Left ventricle myocardium inferior (tissue), 1 donor: Measurements from ENCODE around the gene VWA8. TPM values are rescaled to one million over a fixed set of nuclear protein-coding genes. Genes with fewer than 3 reads are reported as not detected.
A peak's percentile ranks its signal among the peaks of the same experiment; 100 is the strongest.

Experiments used
- DNase-seq: peaks from one replicate; pipeline ENCODE4 v3.0.0-alpha.2; 2020
- H3K27ac ChIP-seq: fragments of 200-600 bp; replicated peaks from 2 replicates; pipeline ENCODE4 v1.8.0; 2021
- H3K27me3 ChIP-seq: fragments of 200-600 bp; 2 replicates; pipeline ENCODE4 v1.8.0; 2021; ENCODE audit warnings: low read depth
- H3K36me3 ChIP-seq: fragments of 200-600 bp; 2 replicates; pipeline ENCODE4 v1.8.0; 2021
- H3K4me1 ChIP-seq: fragments of 200-600 bp; 2 replicates; pipeline ENCODE4 v1.8.0; 2021
- H3K4me3 ChIP-seq: fragments of 200-600 bp; 2 replicates; pipeline ENCODE4 v1.8.0; 2021; ENCODE audit warnings: mild to moderate bottlenecking, moderate library complexity
- H3K9me3 ChIP-seq: fragments of 200-600 bp; replicated peaks from 2 replicates; pipeline ENCODE4 v1.8.0; 2021
- CTCF ChIP-seq: fragments of 200-600 bp; IDR thresholded peaks from 2 replicates; pipeline ENCODE4 v1.8.0; 2021; ENCODE audit warnings: antibody characterized with exemption, mild to moderate bottlenecking, borderline replicate concordance
- intact Hi-C: fragments of 100-400 bp; cut with micrococcal nuclease; formaldehyde crosslinking; loops from one replicate; pipeline ENCODE4 v1.11.0; 2022
- total RNA-seq: library from RNA; stranded (reverse); fragmentation: NEBNext Ultra II Directional; extraction: Animal tissue kit (Norgen Biotek cat#: 25700); gene quantifications from one replicate; pipeline ENCODE4 v1.2.1, GENCODE V29; 2021
- donor health status: DM: no; HTN: yes; CAD: no; lungs with severe emphysema.

The VWA8 gene
- total RNA-seq, 1 donor from 2014 or later, result 51.0 TPM

GRCh38 chr13:41916173-41916954, 44.5 kb downstream of the VWA8 start:
- no peaks in the 10 kb centered on the region for H3K36me3 ChIP-seq
- H3K27me3 ChIP-seq, result no peaks in the 10 kb centered on the region
- peak overlapping the region; percentile 30 for H3K4me3 ChIP-seq
- DNase-seq, result no peak
- peaks cover 78% of the 10 kb centered on the region for H3K4me1 ChIP-seq
- peak overlapping the region; percentile 63 for H3K27ac ChIP-seq
- intact Hi-C loops, result no loop called here
- H3K9me3 ChIP-seq, result no peaks in the 10 kb centered on the region
- TF ChIP-seq CTCF, result no peak

- H3K27ac ChIP-seq, result peak overlapping the region; percentile 63
- peaks cover 71% of the 10 kb centered on the region for H3K4me1 ChIP-seq
- DNase-seq, result no peak
- H3K27me3 ChIP-seq, result no peaks in the 10 kb centered on the region
- intact Hi-C loops, result no loop called here
- H3K4me3 ChIP-seq, result no peak overlapping the region
- no peaks in the 10 kb centered on the region for H3K36me3 ChIP-seq
- TF ChIP-seq CTCF, result no peak
- H3K9me3 ChIP-seq, result no peaks in the 10 kb centered on the region
These were observed 45.8 kb downstream of the VWA8 start for GRCh38 chr13:41915081-41915480.

GRCh38 chr13:41914552-41914951, 46.4 kb downstream of the VWA8 start:
- Histone ChIP-seq H3K9me3 (no peaks in the 10 kb centered on the region), H3K27ac (peak overlapping the region; percentile 63), H3K27me3 (no peaks in the 10 kb centered on the region), H3K4me1 (peaks cover 66% of the 10 kb centered on the region), H3K36me3 (no peaks in the 10 kb centered on the region), H3K4me3 (no peak overlapping the region)
- intact Hi-C loops, result no loop called here
- DNase-seq, result no peak
- TF ChIP-seq CTCF, result no peak

GRCh38 chr13:41909506-41909905, 51.4 kb downstream of the VWA8 start:
- H3K27ac ChIP-seq, result no peak overlapping the region
- H3K27me3 ChIP-seq, result no peaks in the 10 kb centered on the region
- DNase-seq, result no peak
- H3K9me3 ChIP-seq, result no peaks in the 10 kb centered on the region
- intact Hi-C loops, result no loop called here
- peaks cover 18% of the 10 kb centered on the region for H3K36me3 ChIP-seq
- no peak for TF ChIP-seq CTCF
- peaks cover 15% of the 10 kb centered on the region for H3K4me1 ChIP-seq
- no peak overlapping the region for H3K4me3 ChIP-seq

- intact Hi-C loops, result no loop called here
- peaks cover 24% of the 10 kb centered on the region for H3K36me3 ChIP-seq
- no peaks in the 10 kb centered on the region for H3K27me3 ChIP-seq
These were observed 55.2 kb downstream of the VWA8 start for GRCh38 chr13:41905600-41906254.

More at GRCh38 chr13:41905600-41906254, 55.2 kb downstream of the VWA8 start:
- H3K9me3 ChIP-seq, result no peaks in the 10 kb centered on the region
- no peak for DNase-seq
- H3K27ac ChIP-seq, result no peak overlapping the region
- no peaks in the 10 kb centered on the region for H3K4me1 ChIP-seq
- H3K4me3 ChIP-seq, result no peak overlapping the region
- TF ChIP-seq CTCF, result peak; percentile 64
